HG03354 (cell line): ENCODE results near the gene TEC.
"Not testable (repeated sequence)": the region's sequence is repeated elsewhere in the genome, so short reads cannot be mapped to it uniquely, and the experiment has no call there.

ENCODE experiments used
- ATAC-seq: cut with Tn5 transposase; IDR thresholded peaks from one replicate; pipeline ENCODE4 v1.9.1; 2021; ENCODE audit warnings: mild to moderate bottlenecking; ENCODE audit not compliant: unreplicated experiment, poor library complexity, severe bottlenecking

Gene TEC

DNA sequence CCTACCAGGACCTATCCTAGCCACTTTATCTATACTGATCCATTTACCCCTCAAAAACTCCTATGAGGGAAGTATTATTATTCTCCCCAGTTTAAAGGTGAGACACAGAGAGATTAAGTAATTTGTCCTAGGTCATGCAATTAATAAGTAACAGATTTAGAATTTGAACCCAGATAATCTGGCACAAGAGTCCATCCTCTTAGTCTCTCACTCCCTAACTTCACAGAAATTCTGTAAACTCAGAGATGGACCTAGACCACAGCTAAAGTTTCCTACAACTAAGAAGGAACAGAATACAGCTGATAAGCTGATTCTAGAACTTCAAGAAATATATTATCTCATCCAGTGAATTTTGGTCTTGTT is 58.7 kb downstream of the TEC start:
- no peak for ATAC-seq

DNA sequence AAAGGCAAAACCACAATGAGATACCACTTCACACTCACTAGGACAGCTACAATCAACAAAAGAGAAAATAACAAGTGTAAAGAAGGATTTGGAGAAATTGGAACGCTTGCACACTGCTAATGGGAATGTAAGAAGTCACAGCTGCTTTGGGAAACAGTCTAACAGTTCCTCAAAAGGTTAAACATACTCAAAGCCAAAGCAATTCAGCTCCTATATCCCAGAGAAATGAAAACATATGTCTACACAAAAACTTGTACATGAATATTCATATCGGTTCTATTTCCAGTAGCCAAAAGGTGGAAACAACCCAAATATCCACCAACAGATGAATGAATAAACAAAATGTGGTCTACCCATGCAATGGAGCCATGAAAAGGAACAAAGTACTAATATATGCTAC is 64.0 kb downstream of the TEC start:
- no peak for ATAC-seq

DNA sequence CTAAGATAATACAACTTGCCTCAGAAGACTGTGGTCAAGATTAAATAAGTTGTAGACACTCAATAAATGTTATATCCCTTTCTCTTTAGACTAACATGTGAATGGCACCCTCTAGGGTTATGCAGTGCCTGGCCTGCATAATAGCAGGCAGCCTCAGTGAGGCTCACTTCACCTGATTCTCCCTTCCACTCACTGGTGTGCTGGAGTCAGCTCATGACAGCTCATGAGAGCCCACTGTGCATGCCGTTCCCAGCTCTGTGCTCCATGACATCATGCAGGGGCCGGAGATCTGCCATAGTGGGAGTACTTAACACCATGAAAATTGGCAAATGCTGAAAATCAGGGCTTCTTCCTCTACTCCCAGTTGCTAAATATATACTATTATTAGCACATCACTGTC is 64.5 kb downstream of the TEC start:
- no peak for ATAC-seq

DNA sequence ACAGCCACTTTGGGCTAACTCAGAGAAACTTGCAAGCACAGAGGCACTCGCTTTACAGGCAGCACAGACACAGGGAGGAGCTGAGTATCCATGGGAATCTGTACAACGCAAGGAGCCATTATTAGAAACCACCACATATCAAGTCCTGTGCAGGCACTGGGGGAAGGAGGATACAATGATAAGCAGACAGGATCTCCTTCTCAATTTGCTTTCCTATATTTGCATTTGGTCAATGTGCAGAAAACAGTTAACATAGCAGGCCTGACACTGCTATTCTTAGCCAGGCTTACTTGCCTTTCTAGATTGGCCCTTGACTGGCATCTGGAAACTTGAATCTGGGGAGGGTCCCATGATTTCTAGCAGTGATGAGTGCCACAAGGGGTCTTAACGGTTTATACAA is 65.8 kb downstream of the TEC start:
- peak; percentile 44 for ATAC-seq

DNA sequence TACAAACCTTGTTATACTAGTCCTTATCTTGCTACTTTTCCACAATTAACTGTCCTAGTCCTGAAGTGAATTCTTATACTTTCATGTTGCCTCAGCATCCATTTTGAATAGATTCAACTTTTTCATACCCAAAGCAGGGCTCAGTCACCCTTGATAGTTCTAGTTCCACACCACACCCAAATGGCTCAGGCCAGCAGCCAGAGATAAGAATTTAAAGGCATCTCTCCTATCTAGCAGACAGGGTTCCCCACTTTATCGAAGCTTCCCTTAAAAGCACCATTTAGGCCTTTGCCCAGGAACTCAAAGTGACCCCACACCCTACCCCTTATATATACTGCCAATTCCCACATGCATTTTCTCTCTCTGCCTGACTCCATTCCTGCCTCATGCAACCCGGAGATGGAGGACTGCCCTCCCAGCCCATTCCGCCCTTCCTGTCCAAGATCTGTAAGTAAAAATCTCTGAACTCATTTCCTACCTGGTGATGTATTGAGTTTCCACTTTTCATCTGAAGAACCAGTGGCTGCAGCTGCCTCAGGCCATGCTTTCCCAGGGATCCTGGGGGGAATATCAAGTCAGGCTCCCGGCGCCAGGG is 71.9 kb downstream of the TEC start:
- ATAC-seq = peak; percentile 38

- ATAC-seq = peak; percentile 60
Measured at GRCh38 chr4:48196758-48197504, 72.7 kb downstream of the TEC start.

GRCh38 chr4:48195853-48196252 is 73.8 kb downstream of the TEC start:
- no peak for ATAC-seq

DNA sequence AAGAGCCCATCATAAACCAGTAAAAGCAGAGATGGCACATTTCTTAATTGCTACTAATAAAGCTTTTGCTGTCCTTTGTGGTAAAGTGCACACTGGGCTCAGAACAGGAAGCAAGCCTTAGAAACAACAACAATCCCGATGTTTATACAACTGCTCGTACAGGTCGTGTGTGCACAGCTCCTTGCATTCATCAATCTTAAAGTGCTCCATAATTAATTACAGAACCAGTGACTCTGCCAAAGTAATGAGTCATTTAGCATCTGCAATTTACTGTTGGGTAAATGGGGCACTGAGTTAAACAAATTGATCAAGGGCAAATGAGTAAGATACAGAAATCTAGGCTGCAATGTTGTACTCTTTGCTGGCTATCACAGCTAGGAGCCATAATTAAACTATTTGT is 74.3 kb downstream of the TEC start:
- no peak for ATAC-seq

DNA sequence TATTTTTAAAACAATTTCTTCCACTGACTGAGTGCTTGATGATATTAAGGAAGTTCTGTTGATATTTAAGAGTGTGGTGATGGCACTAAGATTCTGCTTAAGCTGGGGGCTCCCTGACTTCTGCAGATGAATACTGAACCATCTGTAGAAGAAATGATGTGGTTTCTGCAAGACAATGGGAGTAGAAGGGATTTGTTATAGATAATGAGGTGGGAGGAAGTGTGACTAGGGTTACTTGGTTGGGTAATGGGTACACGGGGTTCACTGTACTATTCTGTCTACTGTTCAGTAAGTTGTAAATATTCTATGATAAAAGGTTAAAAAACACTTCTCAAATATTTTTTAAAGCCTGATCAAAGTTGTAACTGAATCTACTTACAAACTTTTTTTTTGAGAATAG is 74.7 kb downstream of the TEC start:
- no peak for ATAC-seq

DNA sequence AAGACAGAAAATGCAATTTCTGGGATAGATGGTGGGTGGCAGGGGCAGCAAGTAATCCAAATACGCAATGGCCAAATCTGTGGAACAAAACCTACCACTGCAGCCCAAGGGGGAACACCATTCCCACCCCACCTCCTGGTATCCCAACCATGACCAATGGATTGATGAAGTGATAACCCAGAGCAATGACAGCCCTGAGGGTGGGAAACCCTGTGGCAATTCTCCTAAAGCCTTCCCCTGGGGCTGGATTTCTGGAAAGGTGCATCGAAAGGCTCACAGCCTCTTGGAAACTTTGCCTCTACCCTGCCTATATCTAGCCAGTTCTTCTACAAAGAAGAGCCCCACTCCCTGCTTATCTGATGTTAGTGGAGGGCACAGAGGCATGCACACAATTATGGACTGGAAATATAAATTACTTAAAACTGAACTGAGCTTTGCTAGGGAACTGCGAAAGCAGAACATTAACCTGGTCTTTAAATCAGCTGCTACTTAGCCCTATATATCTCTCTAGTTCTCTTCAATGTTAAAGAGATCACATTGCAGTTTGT is 75.6 kb downstream of the TEC start:
- ATAC-seq = no peak

- peak; percentile 40 for ATAC-seq
Measured at GRCh38 chr4:48193096-48193836, 76.4 kb downstream of the TEC start.

GRCh38 chr4:48191758-48192157 is 77.9 kb downstream of the TEC start:
- no peak for ATAC-seq

DNA sequence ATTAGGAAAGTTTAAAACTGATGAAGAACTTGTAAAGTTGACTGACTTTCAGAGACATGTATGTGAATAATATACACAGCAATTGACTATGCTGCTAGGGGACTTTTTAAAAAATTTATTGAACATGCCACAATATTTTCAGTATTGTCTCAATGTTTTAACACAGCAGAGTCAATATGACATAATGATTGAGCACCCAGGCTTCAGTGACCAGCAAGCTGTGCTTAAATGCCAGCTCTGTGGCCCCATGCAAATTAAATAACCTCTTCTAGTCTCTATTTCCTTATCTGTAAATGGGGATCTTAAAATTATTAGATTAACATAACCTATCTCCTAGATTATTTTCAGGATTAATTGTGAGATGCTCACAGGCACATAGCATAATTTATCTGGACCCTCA is 78.8 kb downstream of the TEC start:
- ATAC-seq = peak; percentile 57

GRCh38 chr4:48189731-48190130 is 79.9 kb downstream of the TEC start:
- ATAC-seq = no peak

DNA sequence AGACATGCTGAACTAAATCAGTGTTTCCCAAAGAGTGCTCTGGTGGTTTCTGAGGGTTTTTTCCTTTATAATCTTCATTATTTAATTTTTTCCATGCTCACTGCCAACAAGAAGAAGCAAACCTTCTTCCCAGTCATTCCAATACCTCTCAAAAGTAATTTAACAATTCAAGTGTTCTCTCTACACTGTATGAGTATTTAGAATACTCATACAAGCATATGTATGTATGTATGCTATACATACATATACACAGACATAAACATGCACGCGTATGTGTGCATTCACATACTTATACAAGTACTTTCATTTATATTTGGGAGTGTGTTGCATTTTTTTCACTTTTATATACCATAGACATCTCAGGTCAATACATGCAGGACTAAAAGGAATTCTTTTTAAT is 81.2 kb downstream of the TEC start:
- ATAC-seq = no peak

DNA sequence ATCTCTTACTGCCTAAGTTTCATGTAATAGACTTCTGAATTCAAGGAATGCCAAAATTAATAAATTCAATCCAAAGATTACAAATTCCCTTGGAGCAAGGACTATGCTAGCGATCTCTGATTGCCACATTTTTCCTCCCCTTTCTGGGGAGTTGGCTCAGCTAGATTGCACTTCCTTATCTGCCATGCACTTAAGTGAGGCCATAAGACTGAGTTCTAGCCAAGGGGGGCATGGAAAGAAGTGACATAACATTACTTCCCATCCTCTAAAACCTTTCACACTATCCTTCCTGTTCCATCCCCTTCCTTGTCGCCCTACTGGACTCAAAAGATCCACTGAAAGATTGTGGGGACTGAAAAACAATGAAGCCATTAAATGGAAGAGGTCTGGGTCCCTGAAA is 81.8 kb downstream of the TEC start:
- no peak for ATAC-seq

- ATAC-seq = not testable (repeated sequence)
Measured at GRCh38 chr4:48187066-48187465, 82.6 kb downstream of the TEC start.

- ATAC-seq = not testable (repeated sequence)
Measured at GRCh38 chr4:48186394-48186793, 83.2 kb downstream of the TEC start.

DNA sequence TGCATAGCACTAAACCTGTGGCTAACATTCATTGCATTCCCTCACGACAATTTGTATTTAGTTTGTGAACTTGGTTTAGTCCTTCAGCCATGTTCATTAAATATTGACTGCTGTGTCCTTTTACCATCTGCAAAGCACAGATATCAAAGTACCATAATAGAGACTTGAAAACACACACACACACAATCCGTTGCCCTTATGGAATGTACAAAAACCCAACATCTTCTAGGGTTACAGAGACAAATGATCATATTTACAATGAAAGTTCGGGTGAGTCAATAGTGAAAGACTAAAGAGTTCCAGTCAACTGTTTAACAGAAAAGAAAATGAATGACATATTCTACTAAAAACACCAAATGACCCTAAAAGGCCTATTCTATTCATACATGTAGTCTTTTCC is 84.8 kb downstream of the TEC start:
- ATAC-seq = no peak

DNA sequence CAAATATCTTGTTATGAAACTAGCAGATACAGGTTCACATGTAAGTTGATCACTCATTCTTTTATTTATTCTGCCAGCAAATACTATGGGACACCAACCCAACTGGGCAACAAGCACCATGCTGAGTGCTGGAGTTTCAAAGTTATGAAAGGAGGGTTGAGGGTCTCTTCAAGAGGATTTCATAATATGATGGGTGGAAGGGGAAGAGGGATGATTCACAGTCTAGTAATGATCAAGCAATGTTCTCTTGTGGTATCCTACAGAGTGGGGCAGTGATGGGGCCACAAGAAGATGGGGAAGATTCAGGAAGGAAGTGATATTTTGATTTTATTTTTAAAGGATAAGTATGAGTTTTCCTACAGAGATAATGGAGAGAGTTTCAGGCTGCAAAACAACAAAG is 89.4 kb downstream of the TEC start:
- ATAC-seq = no peak

DNA sequence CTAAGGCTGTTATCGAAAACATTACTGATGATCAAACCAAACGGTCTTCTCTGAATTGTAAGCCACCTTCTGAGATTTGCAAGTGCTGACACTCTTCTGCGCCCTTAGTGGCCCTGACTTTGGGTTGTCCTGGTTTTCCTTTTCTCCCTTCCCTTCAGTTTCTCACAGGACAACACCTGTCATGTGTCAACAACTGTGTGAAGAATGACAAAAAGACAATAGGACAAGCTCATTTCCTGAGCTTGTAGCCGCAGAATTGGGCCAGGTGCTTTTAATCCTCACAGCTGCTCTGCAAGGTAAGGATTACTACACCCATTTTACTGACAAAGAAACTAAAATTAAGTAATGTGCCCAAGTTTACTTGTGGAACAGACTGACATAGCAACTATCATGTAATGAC is 90.7 kb downstream of the TEC start:
- no peak for ATAC-seq
